Anterior cingulate cortex (tissue), 58 donors: ENCODE data around the gene SLC35A2.
"Not testable (repeated sequence)": the region's sequence is repeated elsewhere in the genome, so short reads cannot be mapped to it uniquely, and the experiment has no call there.

Source experiments
- DNase-seq, 58 donors: peaks; one replicate each; lab custom pipeline; 2025; lab: John Stamatoyannopoulos, UW

Gene SLC35A2

GRCh38 chrX:48904626-48905025, 6.8 kb downstream of the SLC35A2 start:
- no peak for DNase-seq

DNA sequence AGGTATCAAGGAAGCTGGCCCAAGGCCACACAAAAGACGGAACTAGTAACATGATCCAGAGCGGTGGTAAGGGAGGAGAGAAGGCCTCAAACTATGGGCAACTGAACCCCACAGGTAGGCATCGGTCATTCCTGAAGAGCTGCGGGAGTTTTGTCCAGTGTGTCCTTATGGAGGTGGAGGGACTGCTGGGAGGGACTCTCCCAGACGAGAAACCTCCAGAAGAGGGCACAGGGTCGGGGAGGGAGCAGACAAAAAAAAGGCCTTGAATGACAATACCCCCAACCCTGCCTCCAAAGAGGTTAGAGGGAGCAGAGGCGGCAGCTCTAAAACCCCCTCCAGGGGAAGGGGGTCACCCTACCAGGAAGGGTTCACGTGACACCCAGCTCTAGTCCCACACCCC, 7.3 kb downstream of the SLC35A2 start:
- no peak for DNase-seq

GRCh38 chrX:48903290-48903689, 8.2 kb downstream of the SLC35A2 start:
- no peak for DNase-seq

GRCh38 chrX:48902776-48903175, 8.7 kb downstream of the SLC35A2 start:
- DNase-seq = no peak

DNA sequence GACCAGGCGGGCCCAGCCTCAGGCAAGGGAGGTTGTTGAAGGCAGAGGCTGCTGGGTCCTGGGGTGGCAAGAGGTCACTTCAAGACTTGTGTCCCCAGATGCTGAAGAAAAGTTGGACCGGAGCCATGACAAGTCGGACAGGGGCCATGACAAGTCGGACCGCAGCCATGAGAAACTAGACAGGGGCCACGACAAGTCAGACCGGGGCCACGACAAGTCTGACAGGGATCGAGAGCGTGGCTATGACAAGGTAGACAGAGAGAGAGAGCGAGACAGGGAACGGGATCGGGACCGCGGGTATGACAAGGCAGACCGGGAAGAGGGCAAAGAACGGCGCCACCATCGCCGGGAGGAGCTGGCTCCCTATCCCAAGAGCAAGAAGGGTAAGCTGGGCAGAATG, 9.3 kb downstream of the SLC35A2 start:
- DNase-seq = no peak

DNA sequence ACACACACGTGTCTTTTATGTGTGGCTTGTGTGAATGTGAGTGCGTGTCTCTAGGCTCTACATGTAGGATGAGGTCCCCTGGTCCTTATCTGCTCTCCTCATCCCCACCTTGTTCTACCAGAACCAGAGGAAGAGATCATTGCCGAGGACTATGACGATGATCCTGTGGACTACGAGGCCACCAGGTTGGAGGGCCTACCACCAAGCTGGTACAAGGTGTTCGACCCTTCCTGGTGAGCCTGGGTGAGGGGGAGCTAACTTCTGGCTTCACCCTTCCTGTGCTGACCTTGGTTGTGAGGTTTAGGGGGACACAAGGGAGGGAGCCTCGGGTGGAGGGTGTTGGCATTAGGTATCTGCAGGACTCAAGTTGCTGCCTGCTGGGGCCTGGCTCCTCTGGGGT, 10.4 kb downstream of the SLC35A2 start:
- no peak for DNase-seq

GRCh38 chrX:48899078-48899410, 12.4 kb downstream of the SLC35A2 start:
- DNase-seq = no peak

DNA sequence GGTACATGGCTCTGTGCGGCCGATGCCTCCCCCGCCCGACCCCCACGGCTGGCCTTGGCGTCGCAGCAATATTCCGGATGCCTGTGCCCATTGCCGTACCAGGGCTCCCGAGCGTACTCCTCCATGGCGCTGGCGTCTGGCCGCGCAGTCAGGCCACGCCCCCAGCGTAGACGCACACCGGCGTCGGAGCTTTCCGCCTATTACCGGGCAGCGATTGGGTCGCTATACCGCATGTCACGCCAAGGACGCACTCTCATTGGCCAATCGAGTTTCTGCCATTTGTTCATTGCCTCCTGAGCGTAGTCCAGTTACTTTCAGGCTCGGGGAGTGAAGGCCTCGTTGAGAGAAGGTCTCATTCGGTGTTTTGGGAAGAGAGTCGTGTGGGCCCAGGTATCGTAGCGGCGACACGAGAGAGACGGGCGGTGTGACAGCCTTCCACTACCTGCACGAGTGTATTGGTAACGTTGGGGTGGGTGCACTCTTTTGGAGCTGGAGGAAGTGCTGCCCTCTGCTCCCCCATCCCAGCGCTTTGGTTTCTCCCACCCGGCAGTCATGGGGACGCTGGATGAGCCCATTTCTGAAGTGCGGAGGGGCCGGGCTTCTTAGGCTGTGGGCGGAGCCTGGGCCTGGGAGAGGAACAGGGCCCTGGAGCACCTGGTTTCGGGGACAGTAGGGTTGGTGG, 13.7 kb downstream of the SLC35A2 start, which contains the start of the genes PQBP1 and TIMM17B:
PQBP1 (plus strand) TSS at position 306 of the 682 bp plus-strand sequence. CDS start 580 bp downstream, outside the sequence.
TIMM17B (minus strand) TSS at position 144 of the 682 bp plus-strand sequence; CDS start at position 125, 19 bp downstream.
- DNase-seq = peak; percentile 28 to 93 (median 86)

- peak in 56 of 58 donors; percentile 3 to 76 (median 52) for DNase-seq
Observed at GRCh38 chrX:48897157-48897624, 14.3 kb downstream of the SLC35A2 start.

GRCh38 chrX:48896611-48897011, 14.8 kb downstream of the SLC35A2 start:
- peak in 6 of 58 donors; percentile 1 to 32 (median 8) for DNase-seq

- no peak for DNase-seq
Observed at GRCh38 chrX:48894891-48895290, 16.6 kb downstream of the SLC35A2 start.

DNA sequence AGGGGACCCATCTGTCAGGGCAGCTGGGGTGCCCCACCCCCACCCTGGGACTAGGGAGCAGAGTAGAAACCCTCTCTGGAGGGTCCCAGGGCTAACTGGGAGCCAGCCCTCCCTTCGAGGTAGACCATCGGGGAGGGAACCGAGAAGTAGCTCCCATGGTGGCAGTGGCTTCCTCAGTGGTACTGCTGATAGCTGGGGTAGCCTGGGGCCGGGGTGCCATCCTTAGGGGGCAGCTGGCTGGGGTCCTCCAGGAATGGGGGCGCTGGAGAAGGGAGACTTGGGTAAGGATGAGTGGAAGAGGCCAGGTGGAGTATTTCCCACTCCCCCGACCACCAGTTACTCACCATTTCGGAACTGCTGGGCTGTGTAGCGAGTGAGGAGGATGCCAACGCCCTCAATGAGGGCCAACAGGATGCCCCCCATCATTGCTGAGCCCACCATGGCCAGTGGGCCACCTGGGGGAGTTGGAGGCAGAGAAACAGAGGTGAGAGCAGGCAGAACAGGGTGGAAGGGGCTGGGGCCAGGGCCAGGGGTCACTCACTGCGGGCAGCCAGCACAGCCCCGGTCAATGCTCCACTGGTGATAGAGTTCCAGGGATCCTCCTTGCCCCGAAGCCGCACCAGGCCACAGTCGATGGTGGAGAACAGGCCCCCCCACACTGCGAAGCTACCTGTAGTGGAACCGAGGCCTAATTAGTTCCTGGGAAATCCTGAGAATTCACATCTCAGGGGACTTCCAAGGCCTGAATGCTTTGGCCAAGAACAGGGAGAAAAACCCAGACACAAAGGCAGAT, 17.7 kb downstream of the SLC35A2 start:
- no peak for DNase-seq

GRCh38 chrX:48892896-48893295, 18.6 kb downstream of the SLC35A2 start:
- no peak for DNase-seq

GRCh38 chrX:48891402-48892288, 19.8 kb downstream of the SLC35A2 start:
- peak in 55 of 58 donors; percentile 41 to 90 (median 74) for DNase-seq

GRCh38 chrX:48890934-48891401, 20.5 kb downstream of the SLC35A2 start:
- peak in 11 of 58 donors; percentile 13 to 47 (median 32) for DNase-seq

GRCh38 chrX:48890296-48890925, 21.0 kb downstream of the SLC35A2 start:
- DNase-seq = peak in 14 of 58 donors; percentile 1 to 17 (median 4)

DNA sequence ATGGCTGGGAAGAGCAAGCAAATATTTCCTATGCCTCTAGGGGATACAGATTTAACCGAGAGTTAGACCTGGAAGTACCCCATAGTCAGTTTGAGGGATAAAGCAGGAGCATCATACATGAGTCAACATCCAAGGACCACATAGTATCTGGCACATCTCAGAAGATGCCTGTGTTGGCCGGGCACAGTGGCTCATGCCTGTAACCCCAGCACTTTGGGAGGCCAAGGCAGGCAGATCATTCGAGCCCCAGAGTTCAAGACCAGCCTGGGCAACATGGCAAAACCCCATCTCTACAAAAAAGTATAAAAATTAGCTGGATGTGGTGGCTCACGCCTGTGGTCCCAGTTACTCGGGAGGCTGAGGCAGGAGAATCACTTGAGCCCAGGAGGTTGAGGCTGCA, 24.9 kb downstream of the SLC35A2 start:
- DNase-seq = not testable (repeated sequence)

GRCh38 chrX:48883729-48884128, 27.7 kb downstream of the SLC35A2 start:
- DNase-seq = peak in 2 of 58 donors; percentile 2 to 9

DNA sequence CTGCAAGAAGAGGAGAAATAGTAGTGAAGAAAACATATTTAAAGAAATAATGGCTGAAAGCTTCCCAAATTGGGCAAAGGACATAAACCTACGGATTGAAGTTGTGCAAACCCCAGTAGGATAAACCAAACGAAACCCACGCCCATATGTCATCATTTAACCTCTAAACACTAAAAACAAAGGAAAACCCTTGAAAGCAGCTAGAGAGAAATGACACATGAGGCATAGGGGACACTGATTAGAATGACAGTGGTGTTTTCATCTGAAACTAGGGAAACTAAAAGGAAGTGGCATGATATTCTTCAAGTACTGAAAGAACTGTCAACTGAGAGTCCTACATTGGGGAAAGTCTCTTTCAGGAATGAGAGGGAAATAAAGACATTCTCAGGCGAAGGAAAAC, 34.5 kb downstream of the SLC35A2 start:
- not testable (repeated sequence) for DNase-seq

DNA sequence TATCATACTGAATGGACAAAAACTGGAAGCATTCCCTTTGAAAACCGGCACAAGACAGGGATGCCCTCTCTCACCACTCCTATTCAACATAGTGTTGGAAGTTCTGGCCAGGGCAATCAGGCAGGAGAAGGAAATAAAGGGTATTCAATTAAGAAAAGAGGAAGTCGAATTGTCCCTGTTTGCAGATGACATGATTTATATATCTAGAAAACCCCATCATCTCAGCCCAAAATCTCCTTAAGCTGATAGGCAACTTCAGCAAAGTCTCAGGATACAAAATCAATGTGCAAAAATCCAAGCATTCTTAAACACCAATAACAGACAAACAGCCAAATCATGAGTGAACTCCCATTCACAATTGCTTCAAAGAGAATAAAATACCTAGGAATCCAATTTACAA, 39.4 kb downstream of the SLC35A2 start:
- DNase-seq = not testable (repeated sequence)
